GM21515 (cell line): ENCODE data around the gene TCF3.

Experiments used
- ATAC-seq: cut with Tn5 transposase; IDR thresholded peaks from one replicate; pipeline ENCODE4 v1.9.1; 2021; ENCODE audit not compliant: unreplicated experiment

TCF3 gene

GRCh38 chr19:1587872-1588271 is 64.5 kb downstream of the TCF3 start:
- no peak for ATAC-seq

GRCh38 chr19:1585243-1585580 is 67.2 kb downstream of the TCF3 start:
- ATAC-seq: no peak

GRCh38 chr19:1584500-1585242 is 67.7 kb downstream of the TCF3 start:
- ATAC-seq: no peak

- no peak for ATAC-seq
These were observed 70.2 kb downstream of the TCF3 start for GRCh38 chr19:1582201-1582600.

- ATAC-seq: no peak
These were observed 71.5 kb downstream of the TCF3 start for GRCh38 chr19:1580957-1581356.

- no peak for ATAC-seq
These were observed 72.0 kb downstream of the TCF3 start for GRCh38 chr19:1580382-1580781.

GRCh38 chr19:1579222-1579621 is 73.2 kb downstream of the TCF3 start:
- no peak for ATAC-seq

- ATAC-seq: no peak
These were observed 74.3 kb downstream of the TCF3 start for GRCh38 chr19:1577929-1578618.

GRCh38 chr19:1577090-1577928 is 75.1 kb downstream of the TCF3 start:
- ATAC-seq: no peak

GRCh38 chr19:1576242-1577089 is 75.9 kb downstream of the TCF3 start:
- no peak for ATAC-seq

GRCh38 chr19:1575323-1576241 is 76.8 kb downstream of the TCF3 start:
- no peak for ATAC-seq

- no peak for ATAC-seq
These were observed 77.9 kb downstream of the TCF3 start for GRCh38 chr19:1574354-1575136.

GRCh38 chr19:1572795-1573194 is 79.6 kb downstream of the TCF3 start:
- ATAC-seq: no peak

- ATAC-seq: no peak
These were observed 81.1 kb downstream of the TCF3 start for GRCh38 chr19:1571358-1571757.

- no peak for ATAC-seq
These were observed 81.6 kb downstream of the TCF3 start for GRCh38 chr19:1570836-1571235.

- no peak for ATAC-seq
These were observed 82.4 kb downstream of the TCF3 start for GRCh38 chr19:1569997-1570396.

GRCh38 chr19:1568320-1569019 is 83.9 kb downstream of the TCF3 start, which contains the start of gene MEX3D:
MEX3D (minus strand) TSS chr19:1568325; CDS start chr19:1568058, 267 bp downstream.
- ATAC-seq: no peak

GRCh38 chr19:1567848-1568227 is 84.6 kb downstream of the TCF3 start:
- ATAC-seq: no peak
